HEK293T (cell line): ENCODE results near the gene OSBPL3.

Source experiments
- CTCF ChIA-PET: fragments of 350-600 bp; formaldehyde crosslinking; extraction: SDS; loops from one replicate; lab custom pipeline; 2021; ENCODE audit warnings: antibody characterized with exemption, inconsistent platforms; lab: Yijun Ruan, JAX
- POLR2A ChIA-PET: fragments of 350-600 bp; formaldehyde crosslinking; extraction: SDS; loops from one replicate; lab custom pipeline; 2020; ENCODE audit warnings: antibody characterized with exemption, inconsistent platforms; lab: Yijun Ruan, JAX
- DNase-seq: peaks from one replicate; pipeline ENCODE4 v3.0.0; 2012; ENCODE audit warnings: mixed read lengths; ENCODE audit errors: extremely low spot score
- ARNT ChIP-seq: fragments of 450-650 bp; IDR thresholded peaks from 2 replicates; pipeline ENCODE4 v1.6.1; 2017; ENCODE audit warnings: mild to moderate bottlenecking
- BHLHE40 ChIP-seq: fragments of 450-650 bp; IDR thresholded peaks from 2 replicates; pipeline ENCODE4 v1.6.1; 2016; ENCODE audit warnings: mild to moderate bottlenecking, moderate library complexity, borderline replicate concordance
- CTBP1 ChIP-seq: fragments of 450-650 bp; IDR thresholded peaks from 2 replicates; pipeline ENCODE4 v1.6.1; 2016; ENCODE audit warnings: borderline replicate concordance
- ELF4 ChIP-seq: fragments of 450-650 bp; IDR thresholded peaks from 2 replicates; pipeline ENCODE4 v1.6.1; 2017; ENCODE audit warnings: antibody characterized with exemption
- FOXA1 ChIP-seq: fragments of 450-650 bp; IDR thresholded peaks from 2 replicates; pipeline ENCODE4 v1.6.1; 2016; ENCODE audit warnings: mild to moderate bottlenecking
- FOXK2 ChIP-seq: fragments of 450-650 bp; IDR thresholded peaks from 2 replicates; pipeline ENCODE4 v1.6.1; 2016; ENCODE audit warnings: mild to moderate bottlenecking
- FOXM1 ChIP-seq: fragments of 450-650 bp; IDR thresholded peaks from 2 replicates; pipeline ENCODE4 v1.6.1; 2017; ENCODE audit warnings: mild to moderate bottlenecking, borderline replicate concordance
- HDGF ChIP-seq: fragments of 450-650 bp; IDR thresholded peaks from 2 replicates; pipeline ENCODE4 v1.6.1; 2017; ENCODE audit warnings: antibody characterized with exemption, borderline replicate concordance
- L3MBTL2 ChIP-seq: fragments of 450-650 bp; conservative IDR thresholded peaks from 2 replicates; pipeline ENCODE4 v1.6.1; 2016; ENCODE audit warnings: mild to moderate bottlenecking
- LEF1 ChIP-seq: fragments of 450-650 bp; IDR thresholded peaks from 2 replicates; pipeline ENCODE4 v1.6.1; 2017; ENCODE audit warnings: mild to moderate bottlenecking, borderline replicate concordance
- NFRKB ChIP-seq: fragments of 450-650 bp; IDR thresholded peaks from 2 replicates; pipeline ENCODE4 v1.6.1; 2016; ENCODE audit warnings: mild to moderate bottlenecking, moderate library complexity
- SP1 ChIP-seq: fragments of 450-650 bp; IDR thresholded peaks from 2 replicates; pipeline ENCODE4 v1.6.1; 2017
- SUZ12 ChIP-seq: fragments of 450-650 bp; IDR thresholded peaks from 2 replicates; pipeline ENCODE4 v1.6.1; 2016; ENCODE audit warnings: mild to moderate bottlenecking
- TARDBP ChIP-seq: fragments of 450-650 bp; IDR thresholded peaks from 2 replicates; pipeline ENCODE4 v1.6.1; 2016
- ZNF384 ChIP-seq: fragments of 450-650 bp; IDR thresholded peaks from 2 replicates; pipeline ENCODE4 v1.6.1; 2016
- TF ChIP-seq, protein P1 (sequence below): fragments of 450-650 bp; IDR thresholded peaks from 2 replicates; pipeline ENCODE4 v1.6.1; 2016

The OSBPL3 gene

DNA sequence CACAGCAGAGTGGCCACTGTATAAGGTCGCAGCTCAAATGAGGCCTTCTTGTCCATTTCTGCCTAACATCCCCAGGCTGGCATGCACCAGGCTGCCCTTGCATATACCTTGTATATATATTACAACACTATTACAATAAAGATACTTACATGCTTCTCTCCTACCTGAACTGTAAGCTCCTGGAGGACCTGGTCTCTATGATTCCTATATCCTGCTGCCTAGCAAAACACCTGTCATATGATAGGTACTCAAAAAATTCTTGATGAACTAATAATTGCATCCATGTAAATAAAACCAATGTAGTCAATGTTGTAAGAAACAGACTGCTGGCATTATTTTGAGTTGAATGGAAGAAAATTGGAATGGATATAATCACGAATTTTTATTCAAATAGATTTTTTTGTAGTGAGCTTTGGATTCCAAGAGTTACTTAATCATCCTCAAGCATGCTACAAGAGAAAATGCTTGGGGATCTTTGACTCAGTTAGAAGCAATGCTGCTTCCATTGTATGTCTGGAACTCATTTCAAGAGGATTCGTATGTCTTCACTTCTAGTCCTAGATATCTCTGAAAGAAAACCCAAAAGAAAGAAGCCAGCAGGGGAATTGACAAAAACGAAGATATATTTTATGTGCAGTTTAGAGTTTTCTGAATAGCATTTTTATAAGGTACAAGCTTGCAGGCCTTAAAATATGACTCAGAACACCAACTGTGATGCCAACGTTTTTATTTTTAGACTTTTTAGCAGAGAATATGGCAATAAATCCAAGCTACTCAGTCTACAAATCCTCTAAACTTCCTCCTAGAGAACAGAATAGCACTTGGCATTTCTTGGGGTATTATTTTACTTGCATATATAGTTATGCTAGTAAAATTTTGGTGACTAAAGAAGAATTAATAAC, 53.1 kb downstream of the OSBPL3 start:
- TF ChIP-seq, protein P1, sequence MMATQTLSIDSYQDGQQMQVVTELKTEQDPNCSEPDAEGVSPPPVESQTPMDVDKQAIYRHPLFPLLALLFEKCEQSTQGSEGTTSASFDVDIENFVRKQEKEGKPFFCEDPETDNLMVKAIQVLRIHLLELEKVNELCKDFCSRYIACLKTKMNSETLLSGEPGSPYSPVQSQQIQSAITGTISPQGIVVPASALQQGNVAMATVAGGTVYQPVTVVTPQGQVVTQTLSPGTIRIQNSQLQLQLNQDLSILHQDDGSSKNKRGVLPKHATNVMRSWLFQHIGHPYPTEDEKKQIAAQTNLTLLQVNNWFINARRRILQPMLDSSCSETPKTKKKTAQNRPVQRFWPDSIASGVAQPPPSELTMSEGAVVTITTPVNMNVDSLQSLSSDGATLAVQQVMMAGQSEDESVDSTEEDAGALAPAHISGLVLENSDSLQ, result no peak
- TF ChIP-seq SP1 (no peak), SUZ12 (no peak), TARDBP (no peak), FOXA1 (no peak), ELF4 (no peak)
- CTCF ChIA-PET, result no interaction called here
- DNase-seq, result no peak
- POLR2A ChIA-PET, result no interaction called here

DNA sequence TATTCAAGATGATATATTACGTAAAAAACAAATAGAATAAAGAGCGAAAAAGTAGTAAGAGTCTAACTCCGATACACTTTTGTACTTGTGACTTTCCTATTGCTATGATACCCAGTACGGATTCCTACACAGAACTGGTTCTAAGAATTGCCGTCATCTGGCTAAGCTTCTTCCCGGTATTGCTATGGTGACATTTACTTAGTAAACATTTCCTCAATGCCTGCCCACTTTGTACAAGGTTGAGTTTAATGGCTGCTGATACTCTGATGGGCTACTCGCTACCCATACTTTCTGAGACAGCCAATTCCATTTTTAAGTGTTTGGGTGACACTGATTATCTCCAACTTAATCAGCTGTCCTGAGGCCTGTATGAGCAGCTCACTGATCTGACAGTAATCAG, 55.6 kb downstream of the OSBPL3 start:
- DNase-seq, result no peak
- POLR2A ChIA-PET, result no interaction called here
- CTCF ChIA-PET, result interaction anchor here (0.6 kb wide), 1 partner anchor 112 kb away, joined by 3 read pairs; no protein-coding TSS in a partner anchor
- TF ChIP-seq CTBP1 (no peak), BHLHE40 (no peak), ELF4 (no peak), SP1 (no peak), ARNT (no peak), FOXK2 (no peak), LEF1 (no peak), HDGF (no peak), FOXM1 (no peak), FOXA1 (no peak), L3MBTL2 (no peak)

DNA sequence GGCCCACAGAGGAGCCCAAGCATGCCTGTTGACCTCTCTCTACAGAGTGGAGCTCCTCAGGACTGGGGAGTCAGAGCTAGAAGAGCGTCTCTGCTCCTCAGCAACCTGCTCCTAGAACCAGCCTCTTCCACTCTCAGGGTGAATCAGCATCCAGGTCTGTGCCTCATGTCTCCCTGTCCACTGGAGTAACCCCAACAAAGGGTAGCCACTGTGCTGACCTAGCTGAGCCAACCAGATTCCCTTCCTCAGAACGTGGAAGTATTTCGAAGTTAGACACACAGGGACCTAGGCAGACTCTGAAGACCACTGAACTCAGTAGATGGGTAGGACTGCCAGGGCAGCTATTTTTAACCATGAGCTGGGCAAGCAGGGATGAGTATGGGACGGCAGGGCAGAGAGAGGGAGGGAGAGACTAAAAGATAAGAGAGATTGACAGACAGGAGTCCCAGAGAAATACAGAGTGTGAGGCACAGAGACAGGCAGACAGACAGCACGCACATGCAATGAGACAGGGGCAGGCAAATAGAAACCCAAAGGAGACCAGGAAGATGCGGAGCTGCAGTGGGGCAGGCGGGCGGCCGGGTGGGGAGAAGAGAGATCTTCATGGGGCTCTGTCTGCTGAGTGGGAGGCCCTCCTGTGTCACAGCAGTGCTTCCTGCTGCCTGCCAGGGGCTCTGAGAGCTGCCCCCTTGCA, 56.7 kb downstream of the OSBPL3 start:
- DNase-seq, result no peak
- TF ChIP-seq BHLHE40 (no peak), SP1 (no peak), ARNT (no peak), FOXK2 (no peak), ZNF384 (no peak), FOXA1 (no peak), ELF4 (no peak), NFRKB (no peak), TARDBP (no peak), HDGF (no peak), LEF1 (no peak)
- TF ChIP-seq, protein P1, result no peak
- POLR2A ChIA-PET, result no interaction called here
- CTCF ChIA-PET, result no interaction called here

DNA sequence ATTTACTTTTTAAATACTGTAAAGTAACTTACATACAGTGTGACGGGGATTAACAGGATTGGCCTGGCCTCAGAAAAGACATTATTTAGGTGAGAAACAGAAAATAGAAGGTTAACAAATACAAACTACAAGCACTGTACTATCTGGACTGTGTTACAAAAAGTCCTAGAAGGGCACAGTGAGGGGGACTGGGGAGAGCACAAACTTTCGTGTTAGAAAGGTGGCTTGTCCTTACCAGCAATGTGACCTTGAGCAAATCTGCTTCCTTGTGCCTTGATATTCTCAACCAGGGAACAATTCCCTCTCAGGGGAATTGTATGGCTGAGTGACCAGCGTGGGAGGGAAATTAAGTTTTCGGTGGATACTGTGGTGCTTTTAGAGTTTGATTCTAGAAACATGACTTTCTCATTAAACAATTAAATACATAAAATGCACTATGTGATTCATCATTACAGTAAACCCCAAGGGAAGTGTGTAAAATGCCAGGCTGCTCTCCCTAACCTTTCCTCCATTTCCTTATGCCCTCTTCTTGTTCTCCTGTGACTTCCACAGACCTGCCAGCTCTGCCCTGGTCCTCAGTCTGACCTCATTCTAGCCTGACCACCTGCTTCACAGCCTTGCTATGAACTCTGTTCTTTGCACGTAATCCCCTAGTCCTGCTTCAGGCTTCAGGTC, 57.7 kb downstream of the OSBPL3 start:
- CTCF ChIA-PET, result no interaction called here
- TF ChIP-seq SP1 (no peak), FOXM1 (no peak)
- POLR2A ChIA-PET, result no interaction called here
- DNase-seq, result no peak

DNA sequence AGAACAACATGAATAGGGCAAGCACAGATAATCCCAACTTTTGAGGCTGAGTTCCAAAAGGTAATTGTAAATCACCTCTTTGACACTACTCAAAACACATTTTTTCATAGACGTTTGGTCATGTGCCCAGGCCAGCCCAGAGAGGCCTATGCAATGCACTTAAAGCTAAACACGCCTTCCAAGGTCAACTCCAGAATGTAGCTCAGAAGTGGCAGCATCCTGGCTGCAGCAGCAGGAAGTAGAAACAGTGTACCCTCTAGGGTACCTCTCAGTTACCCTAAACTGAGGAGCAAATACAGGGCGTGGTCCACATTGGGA, 58.7 kb downstream of the OSBPL3 start:
- TF ChIP-seq ZNF384 (no peak), FOXK2 (no peak), ELF4 (no peak), TARDBP (no peak), CTBP1 (no peak)
- ChIA-PET CTCF (interaction anchor here (0.5 kb wide), 1 partner anchor 149 kb away, joined by 4 read pairs; no protein-coding TSS in a partner anchor), POLR2A (no interaction called here)
- no peak for DNase-seq

DNA sequence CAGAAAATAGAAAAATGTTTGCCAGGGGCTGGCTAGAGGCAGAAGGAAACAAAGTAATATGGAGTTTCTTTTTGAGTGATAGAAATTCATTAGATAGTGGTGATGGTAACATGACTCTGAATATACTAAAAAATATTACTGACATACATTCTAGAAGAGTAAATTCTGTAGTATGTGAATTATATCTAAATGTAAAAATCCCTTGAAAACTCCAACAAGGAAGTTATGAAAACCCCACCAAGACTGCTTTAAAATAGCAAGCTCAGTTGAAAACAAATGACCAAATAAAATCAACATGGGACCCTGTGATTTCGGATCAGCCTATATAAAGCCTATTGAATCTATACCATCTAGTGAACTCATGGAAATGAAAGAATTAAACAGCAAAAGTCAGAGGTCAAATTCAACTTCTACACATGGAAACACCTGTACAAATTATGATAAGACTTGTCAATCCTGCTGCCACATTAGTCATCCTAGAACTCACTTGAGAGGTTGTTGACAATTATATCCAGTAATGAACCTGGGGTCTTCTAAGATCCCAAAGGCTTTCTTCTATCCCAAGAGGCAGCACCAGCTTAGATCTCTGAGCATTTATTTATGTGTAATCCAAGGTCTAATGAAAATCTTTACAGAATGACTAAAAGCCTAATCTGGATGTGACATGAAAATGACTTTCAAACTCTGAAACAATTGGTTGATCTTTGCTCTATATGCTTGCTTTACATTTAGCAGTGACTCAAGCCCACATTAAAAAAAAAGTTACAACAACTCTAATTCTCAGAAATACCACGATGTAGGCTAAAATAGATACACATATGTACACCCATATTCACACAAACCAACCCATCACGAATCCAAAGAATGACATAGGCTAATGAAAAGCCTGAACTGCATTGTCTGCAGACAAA, 59.3 kb downstream of the OSBPL3 start:
- DNase-seq, result no peak
- ChIA-PET POLR2A (no interaction called here), CTCF (interaction anchor here (0.7 kb wide), 1 partner anchor 87 kb away, joined by 3 read pairs; no protein-coding TSS in a partner anchor)
- TF ChIP-seq, protein P1, result no peak
- TF ChIP-seq SUZ12, result no peak
- no peak for TF ChIP-seq NFRKB
- TF ChIP-seq ELF4, result no peak
- TF ChIP-seq FOXM1, result no peak
- TF ChIP-seq ARNT, result no peak
- TF ChIP-seq TARDBP, result no peak
- TF ChIP-seq L3MBTL2, result no peak
- no peak for TF ChIP-seq ZNF384
- no peak for TF ChIP-seq HDGF
- TF ChIP-seq CTBP1, result no peak
- TF ChIP-seq LEF1, result no peak
- no peak for TF ChIP-seq SP1
